PC-9 (cell line): ENCODE results near the gene MARCHF3. TPM values are rescaled to one million over a fixed set of nuclear protein-coding genes. Genes with fewer than 3 reads are reported as not detected.

ENCODE experiments used
- BruUV-seq: library from RNA; stranded (reverse); fragments of 400-500 nt; replicated peaks from 2 replicates; lab custom pipeline; 2021; lab: Mats Ljungman, UMichigan
- CTCF ChIA-PET: fragments of 300-600 bp; sonication (Branson Sonifier 250); formaldehyde crosslinking; loops from one replicate; lab custom pipeline; 2022; ENCODE audit warnings: antibody characterized with exemption; lab: Charles Lee
- POLR2A ChIA-PET: fragments of 300-600 bp; sonication (Branson Sonifier 250); formaldehyde crosslinking; loops from one replicate; lab custom pipeline; 2022; ENCODE audit warnings: antibody characterized with exemption; ENCODE audit not compliant: unreplicated experiment; lab: Charles Lee
- DNase-seq, 2 experiments: peaks; one replicate each; pipeline versions ENCODE4 v3.0.0 to v3.0.0-alpha.2; 2015 to 2022; ENCODE audit warnings: mixed read lengths in 1 of 2
- H2AFZ ChIP-seq: fragments of 200-600 bp; sonication (generic); 2 replicates; pipeline ENCODE4 v1.8.1; 2017; ENCODE audit warnings: antibody characterized with exemption
- H3F3A ChIP-seq: fragments of 200-600 bp; sonication (generic); 2 replicates; pipeline ENCODE4 v1.8.1; 2017; ENCODE audit warnings: antibody characterized with exemption, mild to moderate bottlenecking, low read depth; ENCODE audit not compliant: insufficient read depth
- H3K27ac ChIP-seq: fragments of 200-600 bp; sonication (generic); 2 replicates; pipeline ENCODE4 v1.6.1; 2016; ENCODE audit warnings: mixed run types
- H3K27me3 ChIP-seq: fragments of 200-600 bp; sonication (generic); 2 replicates; pipeline ENCODE4 v1.6.1; 2016; ENCODE audit warnings: low read depth, mixed run types; ENCODE audit not compliant: insufficient read depth
- H3K36me3 ChIP-seq: fragments of 200-600 bp; sonication (generic); 2 replicates; pipeline ENCODE4 v1.6.1; 2016; ENCODE audit warnings: low read depth, mixed run types
- H3K4me1 ChIP-seq: fragments of 200-600 bp; sonication (generic); replicated peaks from 2 replicates; pipeline ENCODE4 v1.6.1; 2016; ENCODE audit warnings: mixed run types; ENCODE audit not compliant: insufficient read depth
- H3K4me2 ChIP-seq: fragments of 200-600 bp; sonication (generic); 2 replicates; pipeline ENCODE4 v1.6.1; 2017; ENCODE audit warnings: mixed run types
- H3K4me3 ChIP-seq: fragments of 200-600 bp; sonication (generic); 2 replicates; pipeline ENCODE4 v1.6.1; 2016; ENCODE audit warnings: mixed run types
- H3K79me2 ChIP-seq: fragments of 200-600 bp; sonication (generic); 2 replicates; pipeline ENCODE4 v1.6.1; 2017; ENCODE audit warnings: low read depth, mixed run types
- H3K9me2 ChIP-seq: fragments of 200-600 bp; sonication (generic); 2 replicates; pipeline ENCODE4 v1.8.1; 2017; ENCODE audit warnings: mild to moderate bottlenecking; ENCODE audit not compliant: insufficient read depth
- H3K9me3 ChIP-seq: fragments of 200-600 bp; sonication (generic); 2 replicates; pipeline ENCODE4 v1.8.1; 2016; ENCODE audit warnings: low read depth; ENCODE audit not compliant: insufficient read depth
- H4K20me1 ChIP-seq: fragments of 200-600 bp; sonication (generic); 2 replicates; pipeline ENCODE4 v1.8.1; 2017; ENCODE audit not compliant: insufficient read depth
- CTCF ChIP-seq: fragments of 200-600 bp; sonication (generic); conservative IDR thresholded peaks from 2 replicates; pipeline ENCODE4 v1.6.1; 2017; ENCODE audit warnings: mixed run types, antibody characterized with exemption, mild to moderate bottlenecking, moderate library complexity
- EZH2 ChIP-seq: fragments of 200-600 bp; sonication (generic); IDR thresholded peaks from 2 replicates; pipeline ENCODE4 v1.8.0; 2017; ENCODE audit warnings: antibody characterized with exemption, low read depth
- intact Hi-C: fragments of 100-400 bp; cut with micrococcal nuclease; formaldehyde crosslinking; loops from one replicate; pipeline ENCODE4 v1.10.0; 2022; ENCODE audit not compliant: unreplicated experiment
- total RNA-seq: library from RNA; stranded (reverse); gene quantifications from 2 replicates; pipeline ENCODE4 v1.2.3, GENCODE V29; 2021

Gene MARCHF3
- total RNA-seq, 1 experiment from 2014 or later, result 0.35 TPM

GRCh38 chr5:126900796-126901195, 129.6 kb downstream of the MARCHF3 start:
- TF ChIP-seq CTCF (no peak), EZH2 (no peak)
- no peak for DNase-seq
- Histone ChIP-seq H3K27ac (no peak overlapping the region), H3K4me3 (no peak overlapping the region), H2AFZ (no peak overlapping the region), H3F3A (no peaks in the 10 kb centered on the region), H3K27me3 (no peaks in the 10 kb centered on the region), H3K4me2 (no peak overlapping the region), H3K4me1 (no peaks in the 10 kb centered on the region), H4K20me1 (no peaks in the 10 kb centered on the region), H3K79me2 (no peaks in the 10 kb centered on the region), H3K36me3 (no peaks in the 10 kb centered on the region), H3K9me3 (no peaks in the 10 kb centered on the region), H3K9me2 (no peaks in the 10 kb centered on the region)
- no TSS peak for BruUV-seq
- ChIA-PET CTCF (no interaction called here), POLR2A (no interaction called here)
- intact Hi-C loops, result no loop called here

- H3F3A ChIP-seq, result no peaks in the 10 kb centered on the region
- H3K36me3 ChIP-seq, result no peaks in the 10 kb centered on the region
- no peak overlapping the region for H2AFZ ChIP-seq
- H3K27ac ChIP-seq, result no peak overlapping the region
- ChIA-PET POLR2A (no interaction called here), CTCF (no interaction called here)
- no peaks in the 10 kb centered on the region for H3K79me2 ChIP-seq
- no peaks in the 10 kb centered on the region for H3K27me3 ChIP-seq
- H3K4me2 ChIP-seq, result no peak overlapping the region
- intact Hi-C loops, result no loop called here
- no peaks in the 10 kb centered on the region for H4K20me1 ChIP-seq
- no peaks in the 10 kb centered on the region for H3K4me1 ChIP-seq
- H3K9me3 ChIP-seq, result no peaks in the 10 kb centered on the region
- BruUV-seq, result no TSS peak
- no peak for DNase-seq
- no peaks in the 10 kb centered on the region for H3K9me2 ChIP-seq
- H3K4me3 ChIP-seq, result no peak overlapping the region
- no peak for TF ChIP-seq EZH2
- TF ChIP-seq CTCF, result no peak
These were observed 130.9 kb downstream of the MARCHF3 start for GRCh38 chr5:126899476-126899875.

- BruUV-seq, result no TSS peak
- no peak overlapping the region for H3K4me3 ChIP-seq
- no peaks in the 10 kb centered on the region for H3K9me3 ChIP-seq
- no peaks in the 10 kb centered on the region for H3K4me1 ChIP-seq
- H3K27me3 ChIP-seq, result no peaks in the 10 kb centered on the region
- DNase-seq, result no peak
- H3F3A ChIP-seq, result no peaks in the 10 kb centered on the region
- ChIA-PET POLR2A (no interaction called here), CTCF (no interaction called here)
- H3K9me2 ChIP-seq, result no peaks in the 10 kb centered on the region
- H3K4me2 ChIP-seq, result no peak overlapping the region
- TF ChIP-seq CTCF, result no peak
- TF ChIP-seq EZH2, result no peak
- no peaks in the 10 kb centered on the region for H4K20me1 ChIP-seq
- H3K27ac ChIP-seq, result no peak overlapping the region
- no peaks in the 10 kb centered on the region for H3K36me3 ChIP-seq
- no peak overlapping the region for H2AFZ ChIP-seq
- H3K79me2 ChIP-seq, result no peaks in the 10 kb centered on the region
- intact Hi-C loops, result no loop called here
These were observed 132.3 kb downstream of the MARCHF3 start for GRCh38 chr5:126897851-126898630.
